GM12878 (cell line): ENCODE measurements around the gene GALNT9. TPM values are rescaled to one million over a fixed set of nuclear protein-coding genes. Genes with fewer than 3 reads are reported as not detected.

Experiments
- ATAC-seq: fragments of 200-7000 bp; cut with Tn5 transposase; 3 replicates; pipeline ENCODE4 v1.9.1; 2020; ENCODE audit warnings: mild to moderate bottlenecking, moderate library complexity
- BruUV-seq: library from RNA; stranded (reverse); fragments of 400-500 nt; replicated peaks from 2 replicates; lab custom pipeline; 2021; lab: Mats Ljungman, UMichigan
- CTCF ChIA-PET: fragments of 300-600 bp; sonication (Branson Sonifier 250); formaldehyde crosslinking; extraction: SDS; loops from one replicate; lab custom pipeline; 2021; ENCODE audit warnings: inconsistent platforms; lab: Yijun Ruan, JAX
- POLR2A ChIA-PET: fragments of 350-600 bp; formaldehyde crosslinking; extraction: SDS; loops from one replicate; lab custom pipeline; 2021; ENCODE audit warnings: inconsistent platforms; lab: Charles Lee
- RAD21 ChIA-PET: fragments of 300-600 bp; sonication (Branson Sonifier 250); formaldehyde crosslinking; loops from one replicate; lab custom pipeline; 2023; ENCODE audit warnings: antibody characterized with exemption; ENCODE audit not compliant: unreplicated experiment; lab: Charles Lee
- SMC1A ChIA-PET: fragments of 300-600 bp; sonication (Branson Sonifier 250); formaldehyde crosslinking; loops from one replicate; lab custom pipeline; 2023; ENCODE audit not compliant: unreplicated experiment, uncharacterized antibody; lab: Charles Lee
- DNase-seq: peaks from one replicate; pipeline ENCODE4 v3.0.0-alpha.2; 2011; ENCODE audit warnings: low read depth, low spot score
- FAIRE-seq: peaks from 3 replicates; lab custom pipeline; 2011; peaks lifted over from hg19 to GRCh38; lab: Jason Lieb, UNC
- H2AFZ ChIP-seq: 2 replicates; pipeline ENCODE4 v1.6.0; 2011; ENCODE audit warnings: low read depth, low read length, control low read depth; ENCODE audit not compliant: control insufficient read depth
- H3K27ac ChIP-seq: 2 replicates; pipeline ENCODE4 v1.5.1; 2011; ENCODE audit warnings: control low read depth; ENCODE audit not compliant: control insufficient read depth, insufficient read depth
- H3K27me3 ChIP-seq, 2 experiments: replicated peaks in 1 of 2; 2 replicates each; pipeline versions ENCODE4 v1.6.0 to v1.6.1; 2011; ENCODE audit warnings: low read length in 1 of 2; ENCODE audit not compliant: control insufficient read depth in 2 of 2, insufficient read depth in 2 of 2
- H3K36me3 ChIP-seq, 2 experiments: 2 replicates each; pipeline ENCODE4 v1.5.1; 2011; ENCODE audit warnings: low read length in 1 of 2; ENCODE audit not compliant: control insufficient read depth in 2 of 2, insufficient read depth in 2 of 2
- H3K4me1 ChIP-seq: 2 replicates; pipeline ENCODE4 v1.6.1; 2011; ENCODE audit warnings: mild to moderate bottlenecking, low read length, moderate library complexity, mixed read lengths; ENCODE audit not compliant: control insufficient read depth, insufficient read depth
- H3K4me2 ChIP-seq: 2 replicates; pipeline ENCODE4 v1.6.0; 2011; ENCODE audit warnings: control low read depth; ENCODE audit not compliant: control insufficient read depth, insufficient read depth
- H3K4me3 ChIP-seq: fragments of 200-600 bp; sonication (generic); 2 replicates; pipeline ENCODE4 v1.5.1; 2016
- H3K79me2 ChIP-seq: 2 replicates; pipeline ENCODE4 v1.6.0; 2011; ENCODE audit warnings: low read length; ENCODE audit not compliant: control insufficient read depth, insufficient read depth
- H3K9ac ChIP-seq: 2 replicates; pipeline ENCODE4 v1.8.0; 2011; ENCODE audit warnings: low read length, control low read depth, mixed read lengths; ENCODE audit not compliant: control insufficient read depth, insufficient read depth
- H3K9me3 ChIP-seq: replicated peaks from 3 replicates; pipeline ENCODE4 v1.5.1; 2011; ENCODE audit warnings: mild to moderate bottlenecking, low read length; ENCODE audit not compliant: control insufficient read depth, insufficient read depth
- H4K20me1 ChIP-seq: 2 replicates; pipeline ENCODE4 v1.6.0; 2011; ENCODE audit not compliant: control insufficient read depth, insufficient read depth
- BCL3 ChIP-seq: IDR thresholded peaks from 2 replicates; pipeline ENCODE4 v1.6.1; 2011; ENCODE audit warnings: borderline replicate concordance, low read depth, mild to moderate bottlenecking, moderate library complexity, low read length; ENCODE audit not compliant: insufficient read depth, poor library complexity, severe bottlenecking
- CEBPB ChIP-seq, 2 experiments: fragments of 150-350 bp in 1 of 2; IDR thresholded peaks; 2 replicates each; pipeline ENCODE4 v1.6.1; 2012 to 2014; ENCODE audit warnings: low read depth in 2 of 2, low read length in 2 of 2, borderline replicate concordance in 1 of 2, inconsistent platforms in 1 of 2
- CHD4 ChIP-seq: fragments of 200-600 bp; sonication (generic); IDR thresholded peaks from 2 replicates; pipeline ENCODE4 v1.6.1; 2016; ENCODE audit warnings: mild to moderate bottlenecking
- ELK1 ChIP-seq: IDR thresholded peaks from 2 replicates; pipeline ENCODE4 v1.6.1; 2012; ENCODE audit warnings: low read depth, low read length, improper control_type of control experiment
- IRF4 ChIP-seq: IDR thresholded peaks from 2 replicates; pipeline ENCODE4 v1.6.1; 2011; ENCODE audit warnings: low read depth, low read length
- JUNB ChIP-seq: IDR thresholded peaks from 2 replicates; pipeline ENCODE4 v1.6.1; 2016; ENCODE audit warnings: antibody characterized with exemption, mild to moderate bottlenecking
- LARP7 ChIP-seq: fragments of 450-650 bp; IDR thresholded peaks from 2 replicates; pipeline ENCODE4 v1.6.1; 2017; ENCODE audit warnings: mild to moderate bottlenecking
- NR2C2 ChIP-seq: IDR thresholded peaks from 2 replicates; pipeline ENCODE4 v1.6.1; 2011; ENCODE audit warnings: borderline replicate concordance, low read depth; ENCODE audit not compliant: control insufficient read depth, insufficient read length
- SUPT20H ChIP-seq: IDR thresholded peaks from 2 replicates; pipeline ENCODE4 v1.6.1; 2011; ENCODE audit warnings: low read depth, mild to moderate bottlenecking, low read length, moderate library complexity, borderline replicate concordance; ENCODE audit not compliant: control insufficient read depth
- ZNF687 ChIP-seq: fragments of 450-650 bp; IDR thresholded peaks from 2 replicates; pipeline ENCODE4 v1.6.1; 2017; ENCODE audit warnings: mild to moderate bottlenecking, moderate library complexity
- WGBS: methylation state at CpG from one replicate; pipeline ENCODE4 v1.1.6; 2016; ENCODE audit warnings: low lambda C conversion rate; ENCODE audit not compliant: insufficient replicate concordance, insufficient coverage; ENCODE audit errors: missing lambda C conversion rate; 5-methylcytosine and 5-hydroxymethylcytosine counted together
- in situ Hi-C: fragments of 300-500 bp; cut with MboI; formaldehyde crosslinking; loops from 9 replicates; pipeline ENCODE4 v1.14.3; 2018; ENCODE audit warnings: mixed read lengths
- intact Hi-C: fragments of 100-400 bp; cut with micrococcal nuclease; formaldehyde crosslinking; loops from one replicate; pipeline ENCODE4 v1.14.2; 2022; ENCODE audit not compliant: unreplicated experiment
- polyA plus RNA-seq, 11 experiments: library from polyadenylated mRNA; depleted of rRNA in 4 of 11; unstranded in 6 of 11; stranded (reverse) in 5 of 11; fragments of >200 nt; fragmentation: Nextera tagmentation in 4 of 11; fragmentation: Illumina TruSeq in 1 of 11; extraction: Ambion mirVana in 4 of 11; extraction: Trizol in 1 of 11; gene quantifications; 1 replicate in 1 of 11; 2 replicates in 10 of 11; pipeline versions ENCODE4 v1.2.1 to v1.2.3, GENCODE V29; 2011 to 2016; ENCODE audit warnings: inconsistent platforms in 2 of 11, missing spikeins in 2 of 11, low read depth in 1 of 11
- total RNA-seq, 4 experiments: library from RNA; depleted of rRNA in 3 of 4; stranded (reverse); fragments of >200 nt in 3 of 4; fragmentation: Illumina TruSeq in 1 of 4; extraction: Trizol in 1 of 4; gene quantifications; 2 replicates each; pipeline versions ENCODE4 v1.2.1 to v1.2.3, GENCODE V29; 2013 to 2021

Gene GALNT9
- total and polyA plus RNA-seq, 10 of the 15 experiments (the other 5 are each of a cell fraction or from before 2014, with no cell fraction given): 0.04 TPM; not detected in 9

- SMC1A ChIA-PET: no interaction called here
Measured at GRCh38 chr12:132288516-132289215, 40.7 kb downstream of the GALNT9 start.

More at GRCh38 chr12:132288516-132289215, 40.7 kb downstream of the GALNT9 start:
- POLR2A ChIA-PET: no interaction called here
- CTCF ChIA-PET: no interaction called here
- Histone ChIP-seq H3K27ac (no peak overlapping the region), H3K9ac (no peak overlapping the region), H3K4me3 (no peak overlapping the region), H3K4me1 (no peaks in the 10 kb centered on the region), H3K27me3 (no peaks in the 10 kb centered on the region), H3K79me2 (no peaks in the 10 kb centered on the region), H4K20me1 (no peaks in the 10 kb centered on the region), H2AFZ (no peak overlapping the region), H3K4me2 (no peak overlapping the region), H3K9me3 (no peaks in the 10 kb centered on the region; the same call in 2 of the 3 replicates), H3K36me3 (no peaks in the 10 kb centered on the region)
- in situ Hi-C loops: no loop called here
- intact Hi-C loops: no loop called here
- DNase-seq (no peak), ATAC-seq (no peak), FAIRE-seq (no peak)
- TF ChIP-seq IRF4 (no peak), CEBPB (IDR thresholded peaks at IDR 0.05; ENCODE audit: borderline replicate concordance in 1 of 2, low read depth in 2 of 2, low read length in 2 of 2) (no peak), ELK1 (no peak), NR2C2 (no peak), ZNF687 (no peak), LARP7 (no peak), BCL3 (no peak), SUPT20H (no peak), JUNB (no peak), CHD4 (no peak)
- RAD21 ChIA-PET: no interaction called here
- WGBS: 83% methylated on average over 37 of the region's 37 CpGs
- no TSS peak for BruUV-seq
